Gastroesophageal sphincter (tissue), 3 donors: ENCODE data around the gene ANGPT4.

ENCODE experiments used
- POLR2AphosphoS5 ChIP-seq: sonication (generic); formaldehyde crosslinking; IDR thresholded peaks from one replicate; pipeline ENCODE4 v1.6.1; 2017; ENCODE audit warnings: antibody characterized with exemption
- TF ChIP-seq, protein P1 (sequence below), 4 experiments: fragments of 200-600 bp in 2 of 4; fragments of 450-650 bp in 2 of 4; sonication (generic) in 1 of 4; IDR thresholded peaks; one replicate each; pipeline ENCODE4 v1.5.1; 2017 to 2019; ENCODE audit warnings: antibody characterized with exemption in 4 of 4, mild to moderate bottlenecking in 2 of 4, moderate library complexity in 2 of 4

- no peak for TF ChIP-seq POLR2AphosphoS5
- TF ChIP-seq, protein P1, sequence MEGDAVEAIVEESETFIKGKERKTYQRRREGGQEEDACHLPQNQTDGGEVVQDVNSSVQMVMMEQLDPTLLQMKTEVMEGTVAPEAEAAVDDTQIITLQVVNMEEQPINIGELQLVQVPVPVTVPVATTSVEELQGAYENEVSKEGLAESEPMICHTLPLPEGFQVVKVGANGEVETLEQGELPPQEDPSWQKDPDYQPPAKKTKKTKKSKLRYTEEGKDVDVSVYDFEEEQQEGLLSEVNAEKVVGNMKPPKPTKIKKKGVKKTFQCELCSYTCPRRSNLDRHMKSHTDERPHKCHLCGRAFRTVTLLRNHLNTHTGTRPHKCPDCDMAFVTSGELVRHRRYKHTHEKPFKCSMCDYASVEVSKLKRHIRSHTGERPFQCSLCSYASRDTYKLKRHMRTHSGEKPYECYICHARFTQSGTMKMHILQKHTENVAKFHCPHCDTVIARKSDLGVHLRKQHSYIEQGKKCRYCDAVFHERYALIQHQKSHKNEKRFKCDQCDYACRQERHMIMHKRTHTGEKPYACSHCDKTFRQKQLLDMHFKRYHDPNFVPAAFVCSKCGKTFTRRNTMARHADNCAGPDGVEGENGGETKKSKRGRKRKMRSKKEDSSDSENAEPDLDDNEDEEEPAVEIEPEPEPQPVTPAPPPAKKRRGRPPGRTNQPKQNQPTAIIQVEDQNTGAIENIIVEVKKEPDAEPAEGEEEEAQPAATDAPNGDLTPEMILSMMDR (IDR thresholded peaks at IDR 0.05), result no peak
These were observed 46.5 kb downstream of the ANGPT4 start for GRCh38 chr20:869606-870005.
